K562 (cell line): Measurements from ENCODE around the gene NCOA4. TPM values are rescaled to one million over a fixed set of nuclear protein-coding genes. Genes with fewer than 3 reads are reported as not detected.

Source experiments
- DNMT1 ChIP-seq: fragments of 450-650 bp; IDR thresholded peaks from 2 replicates; pipeline ENCODE4 v1.6.1; 2016; ENCODE audit warnings: antibody characterized with exemption, mild to moderate bottlenecking
- EWSR1 ChIP-seq: fragments of 450-650 bp; IDR thresholded peaks from 2 replicates; pipeline ENCODE4 v1.6.1; 2018; ENCODE audit warnings: borderline replicate concordance, mild to moderate bottlenecking, low read depth, moderate library complexity; ENCODE audit not compliant: partially characterized antibody
- EZH2 ChIP-seq: IDR thresholded peaks from 2 replicates; pipeline ENCODE4 v1.6.1; 2012; ENCODE audit warnings: low read depth, mild to moderate bottlenecking, inconsistent platforms, low read length, borderline replicate concordance
- FOXA3 ChIP-seq, 2 experiments: fragments of 450-650 bp in 1 of 2; sonication (generic) in 1 of 2; formaldehyde crosslinking; IDR thresholded peaks in 1 of 2; conservative IDR thresholded peaks in 1 of 2; 2 replicates each; pipeline versions ENCODE4 v1.4.0 to v1.8.0; 2020 to 2022; ENCODE audit warnings: mild to moderate bottlenecking in 2 of 2, missing genetic modification reagents in 1 of 2
- GATAD2B ChIP-seq: fragments of 450-650 bp; IDR thresholded peaks from 2 replicates; pipeline ENCODE4 v1.6.1; 2017; ENCODE audit warnings: mild to moderate bottlenecking, borderline replicate concordance
- GTF2F1 ChIP-seq: IDR thresholded peaks from 2 replicates; pipeline ENCODE4 v1.6.1; 2011; ENCODE audit warnings: low read depth, low read length, improper control_type of control experiment
- KLF6 ChIP-seq: fragments of 250-450 bp; sonication (Bioruptor Pico); IDR thresholded peaks from 2 replicates; pipeline ENCODE4 v1.4.0; 2020; ENCODE audit warnings: mild to moderate bottlenecking, moderate library complexity, borderline replicate concordance
- L3MBTL2 ChIP-seq: fragments of 450-650 bp; IDR thresholded peaks from 2 replicates; pipeline ENCODE4 v1.6.1; 2016; ENCODE audit warnings: mild to moderate bottlenecking, moderate library complexity
- MLLT1 ChIP-seq, 2 experiments: fragments of 450-650 bp; IDR thresholded peaks; 2 replicates each; pipeline ENCODE4 v1.6.1; 2016
- PHF21A ChIP-seq: fragments of 450-650 bp; IDR thresholded peaks from 2 replicates; pipeline ENCODE4 v1.6.1; 2017; ENCODE audit warnings: low read depth, borderline replicate concordance
- SREBF2 ChIP-seq: sonication (generic); formaldehyde crosslinking; IDR thresholded peaks from 2 replicates; pipeline ENCODE4 v1.4.0; 2020; ENCODE audit warnings: mild to moderate bottlenecking, missing genetic modification reagents
- ZFP30 ChIP-seq: fragments of 250-450 bp; sonication (Bioruptor Pico); IDR thresholded peaks from 2 replicates; pipeline ENCODE4 v1.8.0; 2022; ENCODE audit warnings: moderate library complexity, mild to moderate bottlenecking, inconsistent platforms, borderline replicate concordance
- ZNF445 ChIP-seq: fragments of 250-450 bp; sonication (Bioruptor Pico); IDR thresholded peaks from 2 replicates; pipeline ENCODE4 v1.4.0; 2020; ENCODE audit warnings: low read depth, mild to moderate bottlenecking, moderate library complexity
- polyA plus RNA-seq, 8 experiments: library from polyadenylated mRNA; depleted of rRNA in 4 of 8; stranded (reverse) in 5 of 8; unstranded in 3 of 8; fragments of >200 nt; fragmentation: Nextera tagmentation in 2 of 8; fragmentation: Illumina TruSeq in 1 of 8; extraction: Ambion mirVana in 2 of 8; extraction: Trizol in 1 of 8; gene quantifications; 2 replicates each; pipeline versions ENCODE4 v1.2.1 to v1.2.3, GENCODE V29; 2011 to 2014; ENCODE audit warnings: inconsistent platforms in 1 of 8, missing spikeins in 1 of 8
- total RNA-seq, 7 experiments: library from RNA; depleted of rRNA in 6 of 7; stranded (reverse); fragments of >200 nt in 6 of 7; fragmentation: Illumina TruSeq in 2 of 7; extraction: Trizol in 2 of 7; gene quantifications; 2 replicates each; pipeline versions ENCODE4 v1.2.1 to v1.2.3, GENCODE V29; 2011 to 2021; ENCODE audit warnings: low replicate concordance in 1 of 7

The NCOA4 gene
- total and polyA plus RNA-seq, 9 of the 15 experiments (the other 6 are each of a cell fraction or from before 2014, with no cell fraction given), result 89.8 to 283 (median 181) TPM

GRCh38 chr10:46001187-46001756, 29.2 kb downstream of the NCOA4 start (continued):
- TF ChIP-seq EWSR1 (no peak), L3MBTL2 (peak; percentile 73), GTF2F1 (no peak), PHF21A (no peak), KLF6 (CRISPR knock-in tag) (peak; percentile 66; the same call in 1 of the 2 replicates), EZH2 (peak; percentile 99; the same call in 1 of the 2 replicates), ZNF445 (CRISPR knock-in tag) (peak; percentile 69; the same call in 1 of the 2 replicates), ZFP30 (CRISPR knock-in tag) (no peak), DNMT1 (no peak), MLLT1 (IDR thresholded peaks at IDR 0.05) (peak in 1 of 2 experiments; percentile 71; a peak in 2 of 4 replicates), FOXA3 (CRISPR knock-in tag; conservative IDR thresholded peaks at IDR 0.05 in 1 of 2, IDR thresholded peaks at IDR 0.05 in 1 of 2) (0 out of 4 replicates have a peak, but pooled peaks have one; percentile 11 to 22), SREBF2 (CRISPR knock-in tag) (no peak), GATAD2B (peak; percentile 92)
